Upper lobe of left lung (tissue), 6 donors: ENCODE results near the gene AGAP3. TPM values are rescaled to one million over a fixed set of nuclear protein-coding genes. Genes with fewer than 3 reads are reported as not detected.

Experiments used
- ATAC-seq, 2 donors: fragments of 200-7000 bp; cut with Tn5 transposase; one replicate each; pipeline ENCODE4 v1.9.1; 2022; ENCODE audit warnings: mild to moderate bottlenecking in 2 of 2, moderate library complexity in 2 of 2; ENCODE audit not compliant: low FRiP score in 2 of 2
- DNase-seq, 2 donors: peaks; one replicate each; pipeline ENCODE4 v3.0.0-alpha.2; 2019 to 2020
- H3K27ac ChIP-seq, 4 donors: fragments of 200-600 bp; sonication (generic); one replicate each; pipeline ENCODE4 v1.5.1; 2016 to 2019
- H3K27me3 ChIP-seq, 4 donors: fragments of 200-600 bp; sonication (generic); one replicate each; pipeline ENCODE4 v1.5.1; 2017 to 2019
- H3K36me3 ChIP-seq, 4 donors: fragments of 200-600 bp; sonication (generic); one replicate each; pipeline ENCODE4 v1.5.1; 2016 to 2019
- H3K4me1 ChIP-seq, 4 donors: fragments of 200-600 bp; sonication (generic); one replicate each; pipeline ENCODE4 v1.5.1; 2018 to 2019
- H3K4me3 ChIP-seq, 4 donors: fragments of 200-600 bp; sonication (generic); one replicate each; pipeline ENCODE4 v1.5.1; 2017 to 2019; ENCODE audit warnings: mild to moderate bottlenecking in 2 of 4, moderate library complexity in 1 of 4
- H3K9me3 ChIP-seq, 4 donors: fragments of 200-600 bp; sonication (generic); one replicate each; pipeline ENCODE4 v1.5.1; 2018 to 2019
- EP300 ChIP-seq, 4 donors: sonication (generic); formaldehyde crosslinking; IDR thresholded peaks; one replicate each; pipeline ENCODE4 v1.5.1; 2017; ENCODE audit warnings: antibody characterized with exemption in 4 of 4, control low read depth in 2 of 4
- POLR2A ChIP-seq, 4 donors: fragments of 450-650 bp; IDR thresholded peaks; one replicate each; pipeline ENCODE4 v1.5.1; 2016 to 2017; ENCODE audit warnings: antibody characterized with exemption in 4 of 4, mild to moderate bottlenecking in 2 of 4
- POLR2AphosphoS5 ChIP-seq, 2 donors: sonication (generic); formaldehyde crosslinking; IDR thresholded peaks; one replicate each; pipeline ENCODE4 v1.5.1; 2017; ENCODE audit warnings: antibody characterized with exemption in 2 of 2
- whole genome bisulfite sequencing, 2 donors: methylation state at CpG; one replicate each; pipeline ENCODE4 v1.1.5; 2017 to 2018; 5-methylcytosine and 5-hydroxymethylcytosine counted together
- total RNA-seq, 6 donors: library from RNA; depleted of rRNA in 4 of 6; stranded (reverse); fragments of >200 nt in 4 of 6; gene quantifications; one replicate each; pipeline versions ENCODE4 v1.1.0 to v1.2.1, GENCODE V29; 2016 to 2021
- TF ChIP-seq, protein P1 (sequence below), 6 experiments: fragments of 450-650 bp in 4 of 6; fragments of 200-600 bp in 2 of 6; sonication (generic) in 2 of 6; IDR thresholded peaks; one replicate each; pipeline ENCODE4 v1.5.1; 2016 to 2019; ENCODE audit warnings: antibody characterized with exemption in 6 of 6
- donor health status: DM: no; HTN: no; CAD: no; lungs with moderate emphysema.
- donor health status: DM: no; HTN: yes; CAD: no; lungs with severe emphysema.

The AGAP3 gene
- total RNA-seq, 6 donors from 2014 or later: 122 to 350 (median 182) TPM

DNA sequence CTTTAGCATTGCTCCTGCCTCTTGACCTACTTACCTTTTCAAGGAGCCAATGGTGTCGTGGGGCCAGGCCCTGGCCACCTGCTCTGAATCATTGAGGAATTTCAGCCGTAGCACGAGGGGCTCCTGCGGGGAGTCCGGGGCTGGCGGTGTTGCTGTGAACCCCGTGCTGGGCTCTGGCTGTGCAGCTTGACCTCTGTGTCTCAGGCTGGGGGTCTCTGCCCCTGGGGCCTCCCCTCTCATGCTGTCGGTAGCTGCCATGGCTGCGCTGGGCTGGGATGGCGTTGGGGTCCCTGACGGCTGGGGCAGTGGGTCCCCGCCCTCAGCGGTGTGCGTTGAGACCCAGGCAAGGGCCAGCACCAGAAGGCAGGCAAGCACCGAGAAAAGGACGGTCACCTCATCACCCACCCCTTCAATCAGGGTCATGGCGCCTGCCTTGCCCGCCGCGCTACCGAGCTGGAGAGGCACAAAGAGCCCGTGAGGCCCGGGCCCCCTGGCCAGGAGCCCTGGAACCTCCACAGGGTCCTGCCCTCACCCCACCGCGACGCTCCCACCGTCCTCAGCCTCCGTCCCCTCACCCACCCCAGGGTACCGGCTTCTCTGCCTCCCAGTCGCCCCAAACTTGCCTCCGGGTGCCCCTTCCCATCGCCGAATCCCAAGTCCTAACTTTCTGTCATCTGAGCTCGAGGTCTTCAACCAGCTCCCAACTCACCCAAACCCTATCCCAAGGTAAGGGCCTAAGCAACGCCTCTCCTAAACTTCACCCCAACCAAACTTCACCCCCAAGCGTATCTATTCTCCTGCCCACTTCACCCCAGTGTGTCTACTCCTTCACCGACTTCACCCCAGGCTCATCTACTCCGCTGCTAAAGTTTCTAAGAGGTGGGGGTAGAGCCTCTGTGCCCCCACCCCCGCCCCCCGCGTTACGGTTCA is 3.9 kb upstream of the AGAP3 start:
- Histone ChIP-seq H3K4me1 (peaks cover 45 to 69% (median 58%) of the 10 kb centered on the region in 4 donors), H3K27ac (peak overlapping the region; percentile 94 to 97 (median 96)), H3K36me3 (peaks cover 0 to 8% (median 0%) of the 10 kb centered on the region in 4 donors), H3K27me3 (no peaks in the 10 kb centered on the region), H3K9me3 (no peaks in the 10 kb centered on the region), H3K4me3 (peak overlapping the region; percentile 76 to 99 (median 94))
- WGBS, 2 donors: 52 to 65% methylated on average over 30 to 38 of the region's 42 CpGs
- TF ChIP-seq POLR2A (IDR thresholded peaks at IDR 0.05): no peak
- TF ChIP-seq, protein P1, sequence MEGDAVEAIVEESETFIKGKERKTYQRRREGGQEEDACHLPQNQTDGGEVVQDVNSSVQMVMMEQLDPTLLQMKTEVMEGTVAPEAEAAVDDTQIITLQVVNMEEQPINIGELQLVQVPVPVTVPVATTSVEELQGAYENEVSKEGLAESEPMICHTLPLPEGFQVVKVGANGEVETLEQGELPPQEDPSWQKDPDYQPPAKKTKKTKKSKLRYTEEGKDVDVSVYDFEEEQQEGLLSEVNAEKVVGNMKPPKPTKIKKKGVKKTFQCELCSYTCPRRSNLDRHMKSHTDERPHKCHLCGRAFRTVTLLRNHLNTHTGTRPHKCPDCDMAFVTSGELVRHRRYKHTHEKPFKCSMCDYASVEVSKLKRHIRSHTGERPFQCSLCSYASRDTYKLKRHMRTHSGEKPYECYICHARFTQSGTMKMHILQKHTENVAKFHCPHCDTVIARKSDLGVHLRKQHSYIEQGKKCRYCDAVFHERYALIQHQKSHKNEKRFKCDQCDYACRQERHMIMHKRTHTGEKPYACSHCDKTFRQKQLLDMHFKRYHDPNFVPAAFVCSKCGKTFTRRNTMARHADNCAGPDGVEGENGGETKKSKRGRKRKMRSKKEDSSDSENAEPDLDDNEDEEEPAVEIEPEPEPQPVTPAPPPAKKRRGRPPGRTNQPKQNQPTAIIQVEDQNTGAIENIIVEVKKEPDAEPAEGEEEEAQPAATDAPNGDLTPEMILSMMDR (IDR thresholded peaks at IDR 0.05): no peak
- TF ChIP-seq POLR2AphosphoS5 (IDR thresholded peaks at IDR 0.05): no peak
- TF ChIP-seq EP300 (IDR thresholded peaks at IDR 0.05): no peak
- ATAC-seq (no peak), DNase-seq (peak in 1 of 2 donors; percentile 81)

- peaks cover 0 to 6% (median 0%) of the 10 kb centered on the region in 4 donors for H3K36me3 ChIP-seq
- TF ChIP-seq POLR2A (IDR thresholded peaks at IDR 0.05) (peak in 1 of 4 donors; percentile 70), POLR2AphosphoS5 (IDR thresholded peaks at IDR 0.05) (peak; percentile 10 to 64)
- TF ChIP-seq, protein P1 (IDR thresholded peaks at IDR 0.05): no peak
- peaks cover 49 to 75% (median 65%) of the 10 kb centered on the region in 4 donors for H3K4me1 ChIP-seq
- no peaks in the 10 kb centered on the region for H3K9me3 ChIP-seq
- peak; percentile 39 to 58 for ATAC-seq
- DNase-seq: peak; percentile 85 to 97
- peak within 1 kb of the TSS; percentile 88 to 97 (median 96) for H3K27ac ChIP-seq
- no peaks in the 10 kb centered on the region for H3K27me3 ChIP-seq
- H3K4me3 ChIP-seq: peak within 1 kb of the TSS; percentile 76 to 99 (median 90)
- WGBS, 2 donors: 0% methylated on average over 6 to 16 of the region's 69 CpGs
Measured at GRCh38 chr7:151083071-151083823, 3.0 kb upstream of the AGAP3 start, which contains the start of gene TMUB1. Gene TMUB1 (minus strand): TSS chr7:151083493. CDS start chr7:151082563, 930 bp downstream.

- TF ChIP-seq POLR2A (IDR thresholded peaks at IDR 0.05) (no peak), POLR2AphosphoS5 (IDR thresholded peaks at IDR 0.05) (no peak), EP300 (IDR thresholded peaks at IDR 0.05) (no peak)
- TF ChIP-seq, protein P1 (IDR thresholded peaks at IDR 0.05): no peak
- H3K4me3 ChIP-seq: peak overlapping the region; percentile 76 to 99 (median 90)
Measured at GRCh38 chr7:151083824-151084160, 2.5 kb upstream of the AGAP3 start.

DNA sequence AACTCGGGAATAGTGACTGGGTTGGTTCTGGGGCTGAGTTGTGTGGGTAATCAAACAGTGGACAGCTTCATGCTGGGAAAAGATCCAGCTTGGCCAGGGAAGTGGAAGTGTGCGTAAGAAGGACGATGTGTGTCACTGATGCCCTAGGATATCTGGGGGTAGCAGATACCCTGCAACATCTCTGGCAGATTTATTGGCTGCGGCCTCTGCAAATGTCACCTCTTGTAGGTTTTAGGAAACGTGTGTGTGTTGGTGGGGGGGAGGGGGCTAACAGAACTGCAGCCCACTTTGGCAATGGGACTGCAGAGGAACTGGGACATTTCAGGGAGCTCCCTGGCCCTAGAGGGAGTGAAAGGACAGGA is 965 bp upstream of the AGAP3 start:
- H3K36me3 ChIP-seq: peaks cover 0 to 6% (median 0%) of the 10 kb centered on the region in 4 donors
- peaks cover 61 to 76% (median 69%) of the 10 kb centered on the region in 4 donors for H3K4me1 ChIP-seq
- no peaks in the 10 kb centered on the region for H3K9me3 ChIP-seq
- peak overlapping the region in 3 of 4 donors; percentile 52 to 83 (median 70) for H3K4me3 ChIP-seq
- ATAC-seq: no peak
- peak overlapping the region; percentile 70 to 93 (median 87) for H3K27ac ChIP-seq
- no peaks in the 10 kb centered on the region for H3K27me3 ChIP-seq
- TF ChIP-seq POLR2AphosphoS5 (IDR thresholded peaks at IDR 0.05): no peak
- TF ChIP-seq, protein P1 (IDR thresholded peaks at IDR 0.05): no peak
- no peak for TF ChIP-seq POLR2A (IDR thresholded peaks at IDR 0.05)
- TF ChIP-seq EP300 (IDR thresholded peaks at IDR 0.05): no peak
- no peak for DNase-seq
- 27 to 29% methylated on average over 5 of the region's 5 CpGs for WGBS, 2 donors

More at GRCh38 chr7:151083824-151084160, 2.5 kb upstream of the AGAP3 start:
- H3K36me3 ChIP-seq: peaks cover 0 to 6% (median 0%) of the 10 kb centered on the region in 4 donors
- WGBS, 2 donors: 27 to 41% methylated on average over 2 to 3 of the region's 3 CpGs
- no peaks in the 10 kb centered on the region for H3K27me3 ChIP-seq
- peaks cover 55 to 75% (median 67%) of the 10 kb centered on the region in 4 donors for H3K4me1 ChIP-seq
- no peaks in the 10 kb centered on the region for H3K9me3 ChIP-seq
- ATAC-seq (no peak), DNase-seq (no peak)
- peak overlapping the region in 3 of 4 donors; percentile 88 to 97 (median 95) for H3K27ac ChIP-seq
